RCC 7860 (cell line): ENCODE data around the gene LRRC8A.
"Not testable (repeated sequence)": the region's sequence is repeated elsewhere in the genome, so short reads cannot be mapped to it uniquely, and the experiment has no call there.

Experiments used
- DNase-seq: peaks from one replicate; pipeline ENCODE4 v3.0.0-alpha.2; 2015; ENCODE audit warnings: low spot score
- FAIRE-seq: peaks from 2 replicates; lab custom pipeline; 2012; peaks lifted over from hg19 to GRCh38; lab: Jason Lieb, UNC

The LRRC8A gene

DNA sequence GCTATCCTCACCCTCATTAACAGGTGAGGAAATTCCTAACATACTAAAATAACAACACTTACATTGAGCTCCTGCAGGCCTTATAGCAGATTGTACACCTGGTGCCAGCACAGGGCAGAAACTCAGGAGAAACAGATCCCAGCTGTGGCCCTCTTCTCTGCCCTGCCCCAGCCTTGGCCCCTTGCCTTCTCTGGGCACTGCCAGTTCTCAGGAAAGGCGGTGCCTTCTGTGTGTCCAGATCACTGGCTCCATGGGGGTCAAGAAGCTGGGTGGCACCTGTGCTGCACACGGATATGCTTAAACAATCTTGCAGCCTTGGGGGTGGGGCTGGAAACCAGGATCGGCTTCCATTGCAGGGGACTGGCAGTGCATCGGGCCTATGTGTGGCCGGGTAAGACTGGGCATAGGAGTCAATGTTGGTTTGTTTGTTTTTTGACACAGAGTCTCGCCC, 19.5 kb upstream of the LRRC8A start:
- DNase-seq (no peak), FAIRE-seq (no peak)

DNA sequence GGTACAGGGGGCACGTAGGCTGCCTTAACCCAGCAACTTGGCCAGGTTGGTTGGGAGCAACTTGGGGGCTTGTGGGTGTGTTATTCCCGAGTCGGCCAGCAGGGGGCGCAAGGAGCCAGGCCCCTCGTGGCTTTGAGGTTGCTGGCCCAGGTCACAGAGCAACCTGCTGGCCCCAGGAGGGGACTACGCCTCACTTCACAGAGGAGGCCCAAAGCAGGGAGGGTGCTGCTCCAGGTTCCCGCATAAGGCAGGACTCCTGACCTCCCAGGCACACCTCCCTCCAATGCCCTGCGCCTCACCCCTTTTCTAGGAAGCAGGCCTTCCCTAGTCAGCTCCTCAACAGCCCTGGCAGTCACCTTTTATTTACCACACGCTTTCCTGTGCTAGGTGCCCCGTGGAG, 18.3 kb upstream of the LRRC8A start:
- FAIRE-seq: no peak
- DNase-seq: peak; percentile 52

DNA sequence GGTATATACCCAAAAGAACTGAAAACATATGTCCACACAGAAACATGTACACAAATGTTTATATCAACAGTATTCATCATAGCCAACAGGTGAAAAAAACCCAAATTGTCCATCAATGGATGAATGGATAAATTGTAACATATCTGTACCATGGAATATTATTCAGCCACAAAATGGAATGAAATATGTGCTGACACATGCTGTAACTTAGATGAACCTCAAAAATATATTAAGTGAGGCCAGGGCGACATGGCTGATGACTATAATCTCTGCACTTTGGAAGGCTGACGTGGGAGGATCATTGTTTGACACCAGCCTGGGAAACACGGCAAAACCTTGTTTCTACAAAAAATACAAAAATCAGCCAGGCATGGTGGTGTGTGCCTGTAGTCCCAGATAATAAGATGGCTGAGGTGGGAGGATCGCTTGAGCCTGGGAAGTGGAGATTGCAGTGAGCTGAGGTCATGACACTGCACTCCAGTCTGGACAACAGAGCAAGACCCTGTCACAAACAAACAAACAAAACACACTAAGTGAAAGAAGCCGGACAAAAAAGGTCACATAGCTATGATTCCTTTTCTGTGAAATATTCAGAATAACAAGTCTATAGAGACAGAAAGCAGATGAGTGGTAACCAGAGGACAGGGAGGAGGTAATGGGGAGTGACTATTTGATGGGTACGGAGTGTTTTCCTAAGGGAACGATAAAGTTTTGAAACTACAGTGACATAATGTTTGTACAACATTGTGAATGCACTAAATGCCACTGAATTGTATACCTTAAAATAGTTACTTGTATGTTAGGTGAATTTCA, 11.6 kb upstream of the LRRC8A start:
- DNase-seq: no peak
- FAIRE-seq: no peak

DNA sequence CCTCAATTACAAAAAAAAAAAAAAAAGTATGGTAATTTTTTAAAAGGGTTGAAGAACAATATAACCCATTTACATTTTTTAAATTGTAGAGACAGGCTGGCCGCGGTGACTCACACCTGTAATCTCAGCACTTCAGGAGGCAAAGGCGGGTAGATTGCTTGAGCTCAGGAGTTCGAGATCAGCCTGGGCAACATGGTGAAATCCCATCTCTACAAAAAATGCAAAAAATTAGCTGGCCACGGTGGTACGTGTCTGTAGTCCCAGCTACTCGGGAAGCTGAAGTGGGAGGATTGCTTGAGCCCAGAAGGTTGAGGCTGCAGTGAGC, 11.0 kb upstream of the LRRC8A start:
- not testable (repeated sequence) for FAIRE-seq, DNase-seq

DNA sequence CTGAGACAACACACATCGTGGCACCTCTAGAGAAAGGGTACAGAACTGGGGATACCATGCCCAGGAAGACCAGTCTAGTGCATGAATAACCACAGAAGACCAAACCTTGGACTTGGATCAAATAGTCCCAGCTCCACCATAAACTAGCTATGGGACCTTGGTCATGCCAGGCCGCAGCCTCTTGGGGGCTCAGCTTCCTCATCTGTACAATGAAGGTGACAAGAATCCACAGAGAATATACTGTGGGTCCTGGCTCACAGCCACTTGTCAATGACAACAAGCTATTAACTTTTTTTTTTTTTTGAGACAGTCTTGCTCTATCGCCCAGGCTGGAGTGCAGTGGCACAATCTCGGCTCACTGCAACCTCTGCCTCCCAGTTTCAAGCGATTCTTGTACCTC, 4.1 kb upstream of the LRRC8A start:
- peak; percentile 30 for DNase-seq
- no peak for FAIRE-seq

DNA sequence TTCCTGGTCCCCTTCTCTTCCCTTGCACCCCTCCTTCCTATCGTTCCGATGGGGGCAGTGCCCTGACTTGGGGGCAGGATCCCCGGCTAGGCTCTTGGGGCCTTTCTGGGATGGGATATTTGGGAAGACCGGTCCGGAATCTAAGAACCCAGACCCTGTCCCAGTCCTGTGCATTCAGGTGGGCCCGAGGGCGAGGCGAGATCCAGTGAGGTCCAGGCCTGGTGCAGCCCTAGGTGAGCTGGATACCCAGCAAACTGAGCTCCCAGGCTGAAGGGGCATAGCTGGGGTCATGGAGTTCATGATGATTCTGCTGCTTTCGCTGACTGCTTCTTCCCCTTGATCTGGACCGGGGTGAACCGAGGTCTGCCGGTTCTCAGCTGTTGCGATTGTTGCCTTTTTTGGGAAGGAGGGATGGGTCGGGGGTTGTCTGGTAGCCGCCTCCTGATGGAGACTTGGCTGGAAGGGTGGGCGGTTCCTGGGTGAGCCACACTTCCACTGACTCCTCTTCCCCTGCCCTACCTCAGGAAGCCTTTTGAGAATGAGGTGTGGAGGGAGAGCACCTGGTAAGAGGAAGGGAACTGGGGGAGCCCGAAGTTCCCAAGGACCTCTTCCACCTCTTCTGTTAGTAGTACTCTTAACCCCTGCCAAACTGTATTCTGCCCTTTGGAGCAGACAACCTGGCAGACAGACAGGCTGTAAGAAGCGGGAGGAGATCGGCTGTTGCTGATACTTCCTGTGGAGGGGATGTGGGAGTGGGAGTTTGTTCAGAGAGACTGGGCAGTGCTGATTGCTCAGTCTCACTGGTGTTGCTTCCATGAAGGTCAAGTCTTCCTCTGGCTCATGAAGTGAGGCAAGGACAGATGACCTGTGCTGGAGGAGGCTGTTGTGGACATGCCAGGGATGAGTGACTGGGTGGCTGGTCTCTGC, 1.0 kb downstream of the LRRC8A start:
- no peak for DNase-seq
- FAIRE-seq: no peak

DNA sequence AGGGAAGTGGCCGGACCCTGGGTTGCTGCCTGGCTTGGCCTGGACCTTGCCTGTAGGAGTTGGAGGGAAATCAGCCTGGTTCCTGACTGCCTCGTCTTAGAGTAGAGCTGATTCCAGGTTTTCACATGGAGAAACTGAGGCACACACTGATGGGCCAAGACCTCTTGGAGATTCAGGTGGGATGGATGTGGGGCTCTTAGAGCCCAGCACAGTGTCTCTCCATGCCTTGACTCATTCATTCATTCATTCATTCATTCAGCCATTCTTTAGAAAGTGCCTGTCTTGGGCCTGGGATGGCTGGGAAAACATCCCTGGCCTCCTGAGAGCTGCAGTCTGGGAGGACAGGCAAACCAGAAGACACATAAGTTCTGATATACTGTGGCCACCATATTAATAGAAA, 2.2 kb downstream of the LRRC8A start:
- FAIRE-seq (no peak), DNase-seq (no peak)

DNA sequence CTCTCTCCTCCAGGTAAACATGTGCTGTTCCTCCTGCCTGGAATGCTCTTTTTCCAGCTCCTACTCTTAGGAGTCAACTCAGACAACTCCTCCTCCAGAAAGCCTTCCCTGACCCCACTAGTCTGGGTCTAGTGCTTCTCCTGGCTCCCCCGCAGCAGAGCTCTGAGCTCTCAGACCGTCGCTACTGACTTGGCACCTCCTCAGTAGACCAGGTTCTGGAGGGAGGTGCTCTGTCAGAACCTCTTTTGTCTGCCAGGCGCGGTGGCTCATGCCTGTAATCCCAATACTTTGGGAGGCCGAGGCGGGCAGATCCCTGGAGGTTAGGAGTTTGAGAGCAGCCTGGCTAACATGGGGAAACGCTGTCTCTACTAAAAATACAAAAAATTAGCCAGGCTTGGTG, 3.4 kb downstream of the LRRC8A start:
- DNase-seq (no peak), FAIRE-seq (no peak)

DNA sequence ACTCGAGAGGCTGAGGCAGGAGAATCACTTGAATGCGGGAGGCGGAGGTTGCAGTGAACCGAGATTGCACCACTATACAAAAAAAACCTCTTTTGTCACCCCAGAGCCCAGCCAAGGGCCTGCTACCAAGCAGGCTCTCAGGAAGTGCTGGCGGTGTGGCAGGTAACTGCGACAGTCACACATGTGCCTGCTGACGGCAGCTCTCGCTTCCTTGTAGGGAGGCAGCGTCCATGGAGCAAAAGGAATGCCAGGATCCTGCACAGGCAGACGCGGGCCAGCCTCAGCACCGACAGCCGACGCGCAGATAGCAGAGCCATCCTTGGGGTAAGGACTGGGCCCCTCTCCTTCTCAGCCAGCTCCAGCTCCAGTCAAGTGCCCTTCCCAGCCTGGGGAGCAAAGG, 3.9 kb downstream of the LRRC8A start:
- no peak for DNase-seq
- no peak for FAIRE-seq

DNA sequence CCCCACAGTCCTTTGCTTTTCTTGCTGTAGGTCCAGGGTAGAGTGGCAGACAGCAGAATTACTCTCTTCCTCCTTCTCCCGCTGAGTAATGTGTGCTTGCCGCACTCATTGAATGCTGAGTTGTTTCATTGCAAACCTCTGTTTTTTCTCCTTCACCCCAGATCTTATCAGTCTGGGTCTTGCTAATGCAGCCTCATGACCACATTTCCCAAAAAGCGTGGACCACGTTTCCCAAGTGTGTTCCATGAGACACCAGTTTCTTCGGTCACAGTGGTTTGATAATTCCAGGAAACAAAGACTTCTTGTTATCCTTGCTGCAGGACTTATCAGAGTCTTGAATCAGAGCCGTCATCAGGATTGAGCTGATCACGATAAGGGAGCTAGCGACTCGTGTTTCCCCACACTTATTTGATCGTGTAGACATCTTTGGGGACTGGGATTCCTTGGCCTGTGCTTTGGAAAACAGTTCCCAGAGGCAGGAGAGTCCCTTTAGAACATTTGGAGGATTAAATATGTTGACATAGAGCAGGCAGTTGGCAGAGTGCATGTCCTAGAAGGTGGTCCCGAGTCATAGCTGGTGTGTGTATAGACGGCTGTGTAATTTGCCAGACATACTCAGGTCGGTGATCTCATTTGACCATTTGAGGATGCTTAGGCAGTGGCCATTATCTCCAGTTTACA, 4.4 kb downstream of the LRRC8A start:
- FAIRE-seq (no peak), DNase-seq (no peak)

DNA sequence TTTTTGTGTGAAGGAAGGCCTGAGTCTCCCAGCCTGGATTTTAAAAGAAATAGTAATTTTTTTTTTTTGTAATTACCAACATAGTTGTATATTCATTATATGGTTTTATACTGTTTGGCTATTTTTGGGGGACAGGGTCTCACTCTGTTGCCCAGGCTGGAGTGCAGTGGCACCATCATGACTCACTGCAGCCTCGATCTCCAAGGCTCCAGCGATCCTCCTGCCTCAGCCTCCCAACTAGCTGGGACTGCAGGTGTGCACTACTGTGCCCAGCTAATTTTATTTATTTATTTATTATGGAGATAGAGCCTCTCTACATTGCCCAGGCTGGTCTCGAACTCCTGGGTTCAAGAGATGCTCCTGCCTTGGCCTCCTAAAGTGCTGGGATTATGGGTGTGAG, 5.1 kb downstream of the LRRC8A start:
- no peak for FAIRE-seq
- DNase-seq: no peak

DNA sequence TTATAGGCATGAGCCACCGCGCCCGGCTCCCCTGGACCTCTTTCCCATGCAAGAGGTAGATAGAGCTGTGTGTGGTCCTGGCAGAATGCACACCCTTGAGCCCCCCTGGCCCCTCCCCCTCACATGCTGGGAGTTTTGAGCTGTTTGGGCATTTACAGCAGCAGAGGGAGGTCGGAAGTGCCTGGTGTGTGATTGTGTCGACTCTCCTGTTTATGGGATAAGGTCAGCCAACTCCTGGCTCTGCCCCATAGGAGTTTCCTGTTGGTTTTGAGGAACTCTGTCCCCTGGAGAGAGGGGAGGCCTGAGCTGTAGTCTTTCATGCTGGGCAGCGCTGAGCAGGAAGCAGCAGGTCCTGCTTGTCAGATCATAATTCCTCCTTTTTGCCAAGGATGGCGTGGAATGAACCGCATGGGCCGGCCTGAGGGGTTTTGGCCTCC, 6.0 kb downstream of the LRRC8A start:
- DNase-seq (no peak), FAIRE-seq (no peak)

DNA sequence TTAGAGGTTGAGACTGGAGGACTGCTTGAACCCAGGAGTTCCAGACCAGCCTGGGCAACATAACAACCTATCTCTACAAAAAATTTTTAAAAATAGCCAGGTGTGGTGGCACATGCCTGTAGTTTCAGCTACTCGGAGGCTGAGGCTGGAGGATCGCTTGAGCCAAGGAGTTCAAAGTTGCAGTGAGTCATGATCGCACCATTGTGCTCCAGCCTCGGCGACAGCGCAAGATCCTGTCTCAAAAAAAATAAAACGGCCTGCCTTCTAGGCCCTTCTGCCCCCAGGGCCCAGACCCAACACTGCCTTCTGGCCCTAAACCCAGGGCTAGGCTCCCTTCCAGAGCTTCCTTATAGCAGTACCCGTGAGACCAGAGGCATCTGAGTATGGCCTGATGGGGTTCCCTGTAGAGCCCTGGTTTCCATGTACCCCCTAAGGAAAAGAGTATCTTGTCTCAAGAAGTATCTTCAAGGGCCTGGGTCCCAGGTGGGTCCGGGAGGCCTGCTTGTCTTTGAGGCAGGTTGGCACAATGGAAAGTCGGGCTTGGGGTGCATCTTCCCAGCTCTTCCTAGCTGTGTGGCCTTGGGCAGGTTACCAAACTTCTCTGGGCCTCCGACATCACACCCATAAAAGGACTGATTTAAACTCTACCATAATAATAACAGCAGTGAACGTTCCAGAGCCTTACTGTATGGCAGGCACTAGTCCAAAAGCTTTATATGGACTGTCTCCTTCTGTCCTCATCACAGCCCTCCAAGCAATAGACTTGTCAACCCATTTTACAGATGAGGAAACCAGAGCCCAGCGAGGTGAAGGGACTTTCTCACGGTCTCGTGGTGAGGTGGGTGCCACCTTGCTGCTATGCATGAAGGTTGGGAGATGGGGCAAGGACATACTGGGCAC, 9.6 kb downstream of the LRRC8A start:
- no peak for FAIRE-seq
- no peak for DNase-seq

DNA sequence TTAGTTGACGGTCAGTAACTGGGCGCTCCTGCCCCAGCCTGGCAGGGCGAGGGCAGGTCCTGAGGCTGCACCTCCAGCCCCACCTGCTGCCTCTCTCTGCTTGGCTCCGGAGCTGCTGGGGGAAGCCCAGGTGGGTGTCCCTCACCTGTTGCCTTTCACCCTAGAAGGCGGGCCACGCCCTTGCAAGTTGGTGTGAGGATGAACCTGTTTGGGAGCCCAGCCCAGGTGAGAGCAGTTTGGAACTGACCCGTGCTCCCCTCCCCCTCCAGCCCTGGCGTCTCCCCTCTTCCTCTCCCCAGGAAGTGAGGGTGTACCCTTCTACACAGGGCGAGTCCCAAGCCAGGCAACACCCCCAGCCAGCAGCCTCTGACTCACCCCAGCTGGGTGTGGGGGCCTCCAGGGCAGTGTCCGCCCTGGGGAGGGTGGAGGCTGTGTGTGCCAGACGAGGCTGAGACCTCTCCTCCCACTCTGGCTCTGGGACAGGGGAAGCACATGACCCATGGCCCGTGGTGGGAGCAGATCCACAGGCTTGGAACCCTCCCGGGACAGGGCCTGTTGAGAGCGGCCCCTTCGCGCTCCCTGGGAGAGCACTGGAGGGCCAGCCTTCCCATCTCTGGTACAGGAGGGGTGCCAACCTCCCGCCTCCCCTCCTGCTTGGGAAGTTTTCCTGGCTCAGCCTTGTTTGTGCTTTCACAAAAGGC, 10.4 kb downstream of the LRRC8A start:
- DNase-seq (peak; percentile 54), FAIRE-seq (no peak)

DNA sequence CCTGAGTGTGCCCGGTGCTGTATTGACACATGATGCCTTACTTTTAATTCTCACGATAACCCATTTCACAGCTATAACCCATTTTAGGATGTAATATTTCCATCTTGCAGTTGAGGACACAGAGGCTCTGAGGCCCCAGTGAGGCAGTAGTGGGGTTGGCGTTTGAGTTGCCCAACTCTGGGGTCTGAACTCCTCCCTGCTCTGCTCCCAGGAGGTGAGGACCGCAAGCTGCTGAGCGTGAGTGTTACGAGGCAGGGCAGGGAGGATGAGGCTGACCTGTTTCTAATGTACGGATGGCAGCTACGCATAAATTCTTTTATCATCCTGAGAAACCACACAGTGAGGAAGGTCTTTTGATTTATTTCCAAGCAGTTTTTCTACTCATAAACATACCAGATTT, 11.4 kb downstream of the LRRC8A start:
- FAIRE-seq (no peak), DNase-seq (no peak)

DNA sequence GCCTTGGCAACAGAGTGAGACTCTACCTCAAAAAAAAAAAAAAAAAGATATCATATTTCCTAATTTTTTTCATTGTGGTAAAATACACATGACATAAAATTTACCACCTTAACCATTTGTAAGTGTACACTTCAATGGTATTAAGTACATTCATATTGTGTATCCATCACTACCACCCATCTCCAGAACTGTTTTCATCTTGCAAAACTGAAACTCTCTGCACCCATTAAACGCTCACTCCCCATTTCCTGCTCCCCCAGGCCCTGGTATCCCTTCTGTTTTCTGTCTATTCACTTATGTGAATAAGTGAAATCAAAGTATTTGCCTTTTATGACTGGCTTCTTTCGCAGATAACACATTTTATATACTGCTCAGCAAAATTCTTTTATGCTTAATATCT, 12.8 kb downstream of the LRRC8A start:
- FAIRE-seq (no peak), DNase-seq (no peak)

DNA sequence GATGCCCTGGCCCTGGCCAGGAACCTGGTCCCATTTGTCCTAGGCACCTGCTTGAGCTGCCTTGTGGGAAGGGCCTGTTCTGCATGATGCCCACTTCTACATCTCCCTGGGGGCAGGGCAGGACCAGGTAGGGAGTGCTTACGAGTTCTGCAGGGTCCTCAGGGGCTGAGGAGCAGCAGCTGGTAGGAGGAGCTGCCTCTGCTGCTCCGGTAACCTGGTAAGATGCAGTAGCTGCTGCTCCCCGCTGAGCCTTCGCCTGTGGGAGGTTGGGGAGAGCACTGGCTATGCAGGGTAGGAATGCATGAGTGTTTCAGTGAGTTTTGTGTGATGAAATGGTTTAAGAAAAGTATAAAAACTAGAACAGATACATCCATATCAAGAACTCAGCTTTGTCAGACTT, 13.6 kb downstream of the LRRC8A start:
- FAIRE-seq: no peak
- no peak for DNase-seq

DNA sequence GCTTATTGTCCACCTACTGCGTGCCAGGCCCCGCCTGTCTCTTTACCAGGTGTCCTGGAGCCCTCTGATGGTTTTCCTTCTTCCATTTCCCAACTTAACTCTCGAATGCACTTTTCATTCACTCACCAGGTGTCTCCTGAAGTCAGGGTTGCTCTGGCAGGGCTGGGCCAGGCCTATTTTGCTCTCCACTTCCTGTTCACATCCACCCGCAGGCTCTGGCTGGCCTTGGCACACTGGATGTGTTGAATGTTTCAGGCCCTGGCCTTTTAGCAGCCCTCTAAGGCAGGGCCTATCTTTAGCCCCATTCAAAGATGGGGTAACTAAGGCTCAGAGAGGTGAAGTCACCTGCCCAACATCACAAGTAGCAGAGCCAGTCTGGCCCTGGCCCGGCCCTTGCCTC, 16.4 kb downstream of the LRRC8A start:
- no peak for FAIRE-seq
- no peak for DNase-seq

DNA sequence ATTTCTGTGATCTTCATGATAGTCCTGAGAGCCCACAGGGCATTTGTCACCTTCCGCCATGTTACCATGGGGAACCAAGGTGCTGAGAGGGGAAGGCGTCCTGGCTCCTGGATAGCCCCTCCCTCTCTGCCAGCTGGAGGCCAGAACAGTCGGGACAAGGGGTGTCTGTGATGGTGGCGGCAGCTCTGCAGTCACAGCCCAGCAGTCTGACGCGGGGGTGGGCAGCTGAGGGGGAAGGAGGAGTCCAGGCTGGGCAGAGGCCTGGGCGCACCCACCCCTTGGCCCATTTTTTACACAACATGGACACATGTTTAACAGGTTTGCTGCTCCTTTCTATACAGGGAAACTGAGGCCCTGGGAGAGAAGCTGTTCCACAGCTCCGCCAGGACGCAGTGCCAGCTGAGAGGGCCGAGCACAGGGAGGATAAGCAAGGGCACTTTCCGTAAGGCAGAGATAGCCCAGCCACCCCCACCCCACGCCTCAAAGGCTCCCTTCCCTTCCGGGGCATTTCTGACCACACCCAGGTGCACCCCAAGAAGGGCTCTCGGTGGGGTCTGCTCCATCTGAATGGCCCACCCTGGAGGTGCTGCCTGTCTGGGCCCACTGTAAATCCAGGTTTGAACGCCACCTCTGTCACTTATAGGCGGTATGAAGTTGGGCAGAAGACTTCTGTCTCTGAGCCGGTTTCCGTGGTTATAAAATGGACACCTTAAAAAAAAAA, 17.1 kb downstream of the LRRC8A start:
- no peak for FAIRE-seq
- no peak for DNase-seq
